Neuronal stem cell (in vitro differentiated cells): Measurements from ENCODE around the gene FKBP6.
"Not testable (repeated sequence)": the region's sequence is repeated elsewhere in the genome, so short reads cannot be mapped to it uniquely, and the experiment has no call there.

Experiments used
- DNase-seq: peaks from one replicate; pipeline ENCODE4 v3.0.0-alpha.2; 2013; ENCODE audit warnings: low spot score
- H2AFZ ChIP-seq: one replicate; pipeline ENCODE4 v1.6.1; 2013; ENCODE audit warnings: mild to moderate bottlenecking, low read length, inconsistent platforms
- H2AK5ac ChIP-seq: 2 replicates; pipeline ENCODE4 v1.6.1; 2013; ENCODE audit warnings: low read depth, mild to moderate bottlenecking, inconsistent platforms, low read length, moderate library complexity, mixed read lengths
- H2BK120ac ChIP-seq: 2 replicates; pipeline ENCODE4 v1.6.1; 2013; ENCODE audit warnings: low read depth, mild to moderate bottlenecking, inconsistent platforms, low read length, moderate library complexity, mixed read lengths
- H2BK12ac ChIP-seq: one replicate; pipeline ENCODE4 v1.6.1; 2013; ENCODE audit warnings: low read length, inconsistent platforms
- H2BK15ac ChIP-seq: 2 replicates; pipeline ENCODE4 v1.6.1; 2013; ENCODE audit warnings: mild to moderate bottlenecking, low read length, inconsistent platforms, mixed read lengths
- H2BK5ac ChIP-seq: one replicate; pipeline ENCODE4 v1.6.1; 2013; ENCODE audit warnings: inconsistent platforms, mild to moderate bottlenecking, low read length, moderate library complexity
- H3K14ac ChIP-seq: one replicate; pipeline ENCODE4 v1.6.1; 2013; ENCODE audit warnings: low read length, inconsistent platforms
- H3K18ac ChIP-seq: 2 replicates; pipeline ENCODE4 v1.6.1; 2013; ENCODE audit warnings: low read length, inconsistent platforms
- H3K23ac ChIP-seq: 2 replicates; pipeline ENCODE4 v1.6.1; 2013; ENCODE audit warnings: low read depth, mild to moderate bottlenecking, mixed read lengths, low read length, inconsistent platforms; ENCODE audit not compliant: poor library complexity
- H3K27ac ChIP-seq: replicated peaks from 3 replicates; pipeline ENCODE4 v1.5.1; 2013; ENCODE audit warnings: low read length, inconsistent platforms
- H3K27me3 ChIP-seq, 3 experiments: 2 replicates each; pipeline ENCODE4 v1.6.1; 2013; ENCODE audit warnings: low read length in 3 of 3, mild to moderate bottlenecking in 2 of 3, inconsistent platforms in 1 of 3, low read depth in 1 of 3, mixed read lengths in 1 of 3, moderate library complexity in 1 of 3; ENCODE audit not compliant: control insufficient read depth in 3 of 3, insufficient read depth in 3 of 3
- H3K36me3 ChIP-seq, 2 donors: replicated peaks in 1 of 2; 2 replicates each; pipeline ENCODE4 v1.6.1; 2013; ENCODE audit warnings: low read length in 2 of 2; ENCODE audit not compliant: control insufficient read depth in 2 of 2, insufficient read depth in 2 of 2
- H3K4ac ChIP-seq: 2 replicates; pipeline ENCODE4 v1.6.1; 2013; ENCODE audit warnings: inconsistent platforms, mild to moderate bottlenecking, low read length, moderate library complexity
- H3K4me1 ChIP-seq, 2 donors: 1 replicate in 1 of 2; 2 replicates in 1 of 2; pipeline ENCODE4 v1.6.1; 2013; ENCODE audit warnings: low read length in 2 of 2, low read depth in 1 of 2; ENCODE audit not compliant: control insufficient read depth in 2 of 2, insufficient read depth in 1 of 2
- H3K4me2 ChIP-seq: one replicate; pipeline ENCODE4 v1.6.1; 2013; ENCODE audit warnings: mild to moderate bottlenecking, low read length, inconsistent platforms; ENCODE audit not compliant: insufficient read depth, poor library complexity, severe bottlenecking
- H3K4me3 ChIP-seq, 2 donors: 2 replicates each; pipeline ENCODE4 v1.5.1; 2013; ENCODE audit warnings: low read length in 2 of 2, mild to moderate bottlenecking in 2 of 2, inconsistent platforms in 1 of 2, moderate library complexity in 1 of 2
- H3K79me1 ChIP-seq: one replicate; pipeline ENCODE4 v1.6.1; 2013; ENCODE audit warnings: low read depth, mild to moderate bottlenecking, inconsistent platforms, low read length, moderate library complexity
- H3K9ac ChIP-seq: one replicate; pipeline ENCODE4 v1.6.1; 2013; ENCODE audit warnings: mild to moderate bottlenecking, low read depth, low read length, inconsistent platforms; ENCODE audit not compliant: poor library complexity
- H3K9me3 ChIP-seq, 2 donors: replicated peaks in 1 of 2; 2 replicates each; pipeline versions ENCODE3 to v1.6.1; 2013; ENCODE audit warnings: low read length in 2 of 2, mild to moderate bottlenecking in 2 of 2, inconsistent platforms in 1 of 2, low read depth in 1 of 2, mixed read lengths in 1 of 2, moderate library complexity in 1 of 2; ENCODE audit not compliant: control insufficient read depth in 2 of 2, insufficient read depth in 1 of 2
- H4K8ac ChIP-seq: one replicate; pipeline ENCODE4 v1.6.1; 2013; ENCODE audit warnings: low read depth, mild to moderate bottlenecking, inconsistent platforms, low read length, moderate library complexity
- H4K91ac ChIP-seq: one replicate; pipeline ENCODE4 v1.6.1; 2013; ENCODE audit warnings: low read length, low read depth, mild to moderate bottlenecking, inconsistent platforms; ENCODE audit not compliant: poor library complexity
- WGBS, 2 donors: extraction: QIAGEN DNeasy Blood & Tissue Kit; methylation state at CpG; one replicate each; pipeline ENCODE4 v1.1.7; 2013; ENCODE audit warnings: missing lambda C conversion rate in 2 of 2, mixed read lengths in 1 of 2; ENCODE audit not compliant: insufficient read length in 2 of 2, insufficient replicate concordance in 1 of 2; ENCODE audit errors: extremely low coverage in 2 of 2; 5-methylcytosine and 5-hydroxymethylcytosine counted together

The FKBP6 gene

GRCh38 chr7:73311421-73311820, 16.5 kb upstream of the FKBP6 start:
- H2BK5ac ChIP-seq, H3K14ac ChIP-seq, H2BK15ac ChIP-seq, H3K27me3 ChIP-seq, H3K4me1 ChIP-seq, DNase-seq, H2BK120ac ChIP-seq, H3K18ac ChIP-seq, H3K9me3 ChIP-seq, H3K4me3 ChIP-seq, H4K91ac ChIP-seq, H4K8ac ChIP-seq, H3K23ac ChIP-seq, H3K4me2 ChIP-seq, H3K36me3 ChIP-seq, H3K9ac ChIP-seq, H3K4ac ChIP-seq, H3K27ac ChIP-seq, H2AFZ ChIP-seq: not testable (repeated sequence)
- WGBS, 2 donors, result no CpG with 5 or more reads among the region's 7 CpGs
- Histone ChIP-seq H2AK5ac (peak overlapping the region; percentile 70), H3K79me1 (peaks cover 16% of the 10 kb centered on the region), H2BK12ac (peak overlapping the region; percentile 22)

- H4K8ac ChIP-seq, result no peak overlapping the region
- H3K79me1 ChIP-seq, result peaks cover 14% of the 10 kb centered on the region
- no peaks in the 10 kb centered on the region for H3K36me3 ChIP-seq
- peak overlapping the region; percentile 46 for H2BK12ac ChIP-seq
- H3K14ac ChIP-seq, result peak overlapping the region; percentile 98
- H2BK5ac ChIP-seq, result no peak overlapping the region
- peak overlapping the region; percentile 64 for H3K18ac ChIP-seq
- H3K23ac ChIP-seq, result no peak overlapping the region
- peak overlapping the region; percentile 75 for H2AK5ac ChIP-seq
- no peak overlapping the region for H3K4me3 ChIP-seq
- H3K9ac ChIP-seq, result peak overlapping the region; percentile 4
- H3K27me3 ChIP-seq, result no peaks in the 10 kb centered on the region
- H2BK120ac ChIP-seq, result no peak overlapping the region
- H3K4ac ChIP-seq, result no peak overlapping the region
- no peaks in the 10 kb centered on the region for H3K9me3 ChIP-seq
- H3K4me1 ChIP-seq, result peaks cover 0 to under 1% of the 10 kb centered on the region in 2 donors
- H4K91ac ChIP-seq, result peak overlapping the region; percentile 53
- no CpG with 5 or more reads among the region's 48 CpGs for WGBS, 2 donors
- H2BK15ac ChIP-seq, result peak overlapping the region; percentile 81
- no peak overlapping the region for H2AFZ ChIP-seq
- no peak overlapping the region for H3K27ac ChIP-seq
- H3K4me2 ChIP-seq, result no peak overlapping the region
- no peak for DNase-seq
Observed at GRCh38 chr7:73312831-73313520, 15.0 kb upstream of the FKBP6 start.

GRCh38 chr7:73313521-73313906, 14.4 kb upstream of the FKBP6 start:
- H2BK12ac ChIP-seq, result peak overlapping the region; percentile 46
- no peaks in the 10 kb centered on the region for H3K27me3 ChIP-seq
- WGBS, 2 donors, result no CpG with 5 or more reads among the region's 4 CpGs
- no peak overlapping the region for H2BK5ac ChIP-seq
- no peak overlapping the region for H2BK120ac ChIP-seq
- no peaks in the 10 kb centered on the region for H3K9me3 ChIP-seq
- H3K4me1 ChIP-seq, result no peaks in the 10 kb centered on the region
- H2BK15ac ChIP-seq, result no peak overlapping the region
- H3K4me3 ChIP-seq, result no peak overlapping the region
- H3K9ac ChIP-seq, result no peak overlapping the region
- no peak overlapping the region for H4K91ac ChIP-seq
- H3K27ac ChIP-seq, result no peak overlapping the region
- peak overlapping the region; percentile 64 for H3K18ac ChIP-seq
- peaks cover 9% of the 10 kb centered on the region for H3K79me1 ChIP-seq
- no peak overlapping the region for H3K23ac ChIP-seq
- H4K8ac ChIP-seq, result no peak overlapping the region
- no peaks in the 10 kb centered on the region for H3K36me3 ChIP-seq
- no peak overlapping the region for H3K4me2 ChIP-seq
- H3K14ac ChIP-seq, result no peak overlapping the region
- DNase-seq, result no peak
- no peak overlapping the region for H3K4ac ChIP-seq
- peak overlapping the region; percentile 75 for H2AK5ac ChIP-seq
- no peak overlapping the region for H2AFZ ChIP-seq

- no peaks in the 10 kb centered on the region for H3K9me3 ChIP-seq
- no CpG with 5 or more reads among the region's 5 CpGs for WGBS, 2 donors
Observed at GRCh38 chr7:73314271-73314670, 13.7 kb upstream of the FKBP6 start.

More at GRCh38 chr7:73314271-73314670, 13.7 kb upstream of the FKBP6 start:
- DNase-seq, result no peak
- Histone ChIP-seq H3K4me3 (no peak overlapping the region), H2BK15ac (no peak overlapping the region), H2BK12ac (no peak overlapping the region), H3K18ac (no peak overlapping the region), H3K14ac (no peak overlapping the region), H2BK5ac (no peak overlapping the region), H3K27ac (no peak overlapping the region), H2BK120ac (no peak overlapping the region), H2AK5ac (no peak overlapping the region), H3K4me2 (no peak overlapping the region), H3K79me1 (peaks cover 8% of the 10 kb centered on the region), H3K4ac (no peak overlapping the region), H3K23ac (no peak overlapping the region), H4K91ac (no peak overlapping the region), H3K27me3 (no peaks in the 10 kb centered on the region), H4K8ac (no peak overlapping the region), H2AFZ (no peak overlapping the region), H3K4me1 (no peaks in the 10 kb centered on the region), H3K36me3 (no peaks in the 10 kb centered on the region), H3K9ac (no peak overlapping the region)
